GM18507 (cell line): ENCODE data around the gene SLC19A1.

Source experiments
- DNase-seq: peaks from one replicate; pipeline ENCODE4 v3.0.0; 2011; ENCODE audit warnings: low read depth; ENCODE audit not compliant: insufficient read length; ENCODE audit errors: extremely low spot score
- FAIRE-seq: peaks from 2 replicates; lab custom pipeline; 2011; peaks lifted over from hg19 to GRCh38; lab: Jason Lieb, UNC

Gene SLC19A1

DNA sequence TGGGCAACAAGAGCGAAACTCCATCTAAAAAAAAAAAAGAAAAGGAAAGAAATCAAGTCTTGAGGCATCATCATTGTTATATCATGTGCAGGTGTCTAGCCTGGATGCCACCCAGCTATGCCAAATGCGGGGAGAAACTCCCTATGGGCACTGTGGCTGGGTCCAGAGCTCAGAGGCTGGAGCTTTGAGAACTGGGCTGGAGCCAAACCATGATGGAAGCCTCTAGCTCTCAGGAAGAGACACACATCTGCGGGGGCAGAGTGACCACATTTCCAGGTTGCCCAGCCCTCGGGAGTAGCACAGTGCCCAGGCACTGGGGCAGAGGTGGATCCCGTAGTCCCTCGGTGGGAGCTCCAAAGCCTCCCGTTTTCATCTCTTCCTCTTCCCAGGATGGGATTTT is 78.4 kb downstream of the SLC19A1 start:
- no peak for DNase-seq
- no peak for FAIRE-seq

- no peak for FAIRE-seq
- DNase-seq = no peak
These were observed 80.4 kb downstream of the SLC19A1 start for GRCh38 chr21:45461806-45462341.

DNA sequence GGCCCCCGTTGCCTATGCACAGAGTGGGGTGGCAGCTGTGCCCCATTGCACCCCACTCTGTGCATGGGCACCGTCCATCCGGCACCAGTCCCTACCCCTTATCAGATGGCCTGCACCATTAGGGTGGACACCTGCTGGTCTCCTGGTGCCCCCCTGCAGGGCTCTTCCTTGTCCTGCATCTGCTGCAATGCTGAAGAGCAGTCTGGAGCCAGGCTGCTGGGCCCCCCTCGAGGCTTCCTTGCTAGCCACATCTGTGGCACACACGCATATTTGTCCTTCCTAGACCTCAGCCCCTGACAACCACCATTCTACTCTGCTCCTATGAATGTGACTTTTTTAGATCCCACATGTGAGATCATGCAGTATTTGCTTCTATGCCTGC is 80.9 kb downstream of the SLC19A1 start:
- DNase-seq (no peak), FAIRE-seq (no peak)

GRCh38 chr21:45460611-45461368 is 81.5 kb downstream of the SLC19A1 start:
- DNase-seq (no peak), FAIRE-seq (no peak)

DNA sequence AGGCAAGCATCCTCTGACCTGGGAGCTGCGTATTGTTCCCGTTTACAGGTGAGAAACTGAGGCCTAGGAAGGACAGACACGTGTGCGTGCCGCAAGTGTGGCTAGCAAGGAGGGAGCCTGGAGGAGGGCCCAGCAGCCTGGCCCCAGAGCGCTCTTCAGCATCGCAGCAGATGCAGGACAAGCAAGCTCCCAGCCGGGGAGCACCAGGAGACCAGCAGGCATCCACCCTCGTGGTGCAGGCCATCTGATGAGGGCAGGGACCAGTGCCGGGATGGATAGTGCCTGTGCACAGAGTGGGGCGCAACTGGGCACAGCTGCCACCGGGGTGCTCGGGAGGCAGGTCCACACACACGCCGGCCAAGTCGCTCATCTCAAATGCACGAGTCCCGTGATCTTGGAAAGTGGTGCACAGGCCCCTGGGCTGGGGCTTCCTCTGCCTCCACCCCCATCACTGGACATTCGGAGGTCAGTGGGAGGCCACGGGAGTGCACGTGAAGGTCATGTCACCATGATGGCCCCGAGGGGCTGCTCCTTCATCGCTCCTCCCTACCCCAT is 82.2 kb downstream of the SLC19A1 start:
- FAIRE-seq = no peak
- no peak for DNase-seq

GRCh38 chr21:45459171-45460010 is 82.8 kb downstream of the SLC19A1 start:
- no peak for DNase-seq
- FAIRE-seq = no peak

- FAIRE-seq (no peak), DNase-seq (no peak)
These were observed 83.7 kb downstream of the SLC19A1 start for GRCh38 chr21:45458281-45459170.

GRCh38 chr21:45457832-45458172 is 84.4 kb downstream of the SLC19A1 start:
- DNase-seq (no peak), FAIRE-seq (no peak)

GRCh38 chr21:45457161-45457831 is 84.9 kb downstream of the SLC19A1 start:
- FAIRE-seq (no peak), DNase-seq (no peak)

- DNase-seq (no peak), FAIRE-seq (no peak)
These were observed 85.6 kb downstream of the SLC19A1 start for GRCh38 chr21:45456584-45457160.

- DNase-seq (no peak), FAIRE-seq (no peak)
These were observed 86.3 kb downstream of the SLC19A1 start for GRCh38 chr21:45455674-45456583.

- no peak for DNase-seq
- no peak for FAIRE-seq
These were observed 87.1 kb downstream of the SLC19A1 start for GRCh38 chr21:45454926-45455673.

DNA sequence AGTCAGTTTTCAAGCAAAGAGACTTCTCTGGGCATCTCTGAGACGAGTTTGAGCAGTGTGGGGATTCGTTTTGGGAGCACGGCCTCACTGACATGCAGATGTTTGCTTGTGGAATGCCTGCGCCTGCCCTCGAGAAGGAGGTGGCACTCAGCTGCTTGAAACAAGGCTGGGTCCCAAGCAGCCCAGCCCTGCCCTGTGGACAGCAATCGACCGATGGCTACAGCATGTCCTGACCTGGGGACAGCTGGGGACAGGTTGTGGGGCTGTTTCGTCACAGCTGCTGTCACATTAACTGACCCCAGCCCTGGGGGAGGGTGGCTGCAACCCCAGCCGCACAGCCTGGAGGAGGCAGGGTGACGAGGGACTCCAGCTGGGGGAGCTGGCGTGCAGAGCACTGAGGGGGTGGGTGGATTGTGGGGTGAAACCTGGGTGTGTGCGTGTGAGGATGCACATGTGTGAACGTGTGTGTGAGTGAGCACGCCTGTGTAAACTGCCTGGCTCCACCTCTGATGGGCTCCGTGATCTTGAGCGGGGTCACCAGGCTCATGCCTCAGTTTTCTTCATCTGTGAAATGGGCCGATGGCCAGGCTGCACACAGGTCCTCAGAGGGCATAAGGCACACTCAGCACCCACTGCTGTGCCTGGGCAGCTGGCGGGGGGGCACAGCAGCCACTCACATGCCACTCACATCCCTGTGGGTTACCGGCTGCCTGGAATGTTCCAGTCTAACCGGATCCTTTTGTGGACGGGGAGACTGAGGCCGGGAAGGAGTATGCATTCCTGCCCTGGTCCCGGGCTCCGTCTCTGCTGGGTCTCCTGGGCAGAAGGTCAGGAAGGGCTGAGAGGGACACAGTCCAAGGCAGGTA is 87.9 kb downstream of the SLC19A1 start:
- FAIRE-seq (no peak), DNase-seq (no peak)

GRCh38 chr21:45453308-45453950 is 88.8 kb downstream of the SLC19A1 start:
- FAIRE-seq = no peak
- DNase-seq = no peak

DNA sequence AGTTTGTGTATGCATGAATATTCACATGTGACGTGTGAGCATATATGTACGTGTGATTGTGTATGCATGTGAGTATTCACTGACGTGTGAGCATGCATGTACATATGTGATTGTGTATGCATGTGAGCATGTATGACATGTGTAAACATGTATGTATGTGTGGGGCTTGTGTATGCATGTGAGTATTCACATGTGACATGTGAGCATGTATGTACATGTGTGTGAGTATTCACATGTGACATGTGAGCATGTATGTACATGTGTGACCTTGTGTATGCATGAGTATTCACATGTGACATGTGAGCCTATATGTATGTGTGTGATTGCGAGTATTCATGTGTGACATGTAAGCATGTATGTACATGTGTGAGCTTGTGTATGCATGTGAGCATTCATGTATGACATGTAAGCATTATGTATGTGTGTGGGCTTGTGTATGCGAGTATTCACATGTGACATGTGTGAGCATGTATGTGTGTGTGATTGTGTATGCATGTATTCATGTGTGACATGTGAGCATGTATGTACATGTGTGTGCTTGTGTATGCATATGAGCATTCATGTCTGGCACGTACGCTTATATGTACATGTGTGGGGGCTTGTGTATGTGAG is 89.4 kb downstream of the SLC19A1 start:
- FAIRE-seq = no peak
- DNase-seq = no peak
